ENCODE measurements around the gene CPNE5.

The CPNE5 gene

GRCh38 chr6:36818756-36819155 is 20.5 kb downstream of the CPNE5 start:
- Histone ChIP-seq H3K9me3 (replicated peaks; ENCODE audit: insufficient read depth, low read length) (no peaks in the 10 kb centered on the region), H3K4me2 (ENCODE audit: low read depth, low read length) (no peak overlapping the region), H3K27ac (ENCODE audit: low read length) (no peak overlapping the region), H3K79me2 (ENCODE audit: low read length) (no peaks in the 10 kb centered on the region), H2AFZ (ENCODE audit: low read length) (no peak overlapping the region), H4K20me1 (ENCODE audit: insufficient read depth, low read length) (no peaks in the 10 kb centered on the region), H3K9ac (ENCODE audit: low read length) (no peak overlapping the region), H3F3A (ENCODE audit: insufficient read depth, low read length) (no peaks in the 10 kb centered on the region), H3K9me2 (replicated peaks; ENCODE audit: insufficient read depth, low read length) (no peaks in the 10 kb centered on the region), H3K27me3 (replicated peaks; ENCODE audit: insufficient read depth, low read length) (no peaks in the 10 kb centered on the region), H3K4me1 (ENCODE audit: low read length) (no peaks in the 10 kb centered on the region), H3K4me3 (ENCODE audit: low read length) (no peak overlapping the region), H3K36me3 (replicated peaks; ENCODE audit: insufficient read depth, low read length) (no peaks in the 10 kb centered on the region)
- TF ChIP-seq EZH2 (optimal IDR thresholded peaks at IDR 0.05; ENCODE audit: low read depth, low read length), result no peak
- no peak for DNase-seq

DNA sequence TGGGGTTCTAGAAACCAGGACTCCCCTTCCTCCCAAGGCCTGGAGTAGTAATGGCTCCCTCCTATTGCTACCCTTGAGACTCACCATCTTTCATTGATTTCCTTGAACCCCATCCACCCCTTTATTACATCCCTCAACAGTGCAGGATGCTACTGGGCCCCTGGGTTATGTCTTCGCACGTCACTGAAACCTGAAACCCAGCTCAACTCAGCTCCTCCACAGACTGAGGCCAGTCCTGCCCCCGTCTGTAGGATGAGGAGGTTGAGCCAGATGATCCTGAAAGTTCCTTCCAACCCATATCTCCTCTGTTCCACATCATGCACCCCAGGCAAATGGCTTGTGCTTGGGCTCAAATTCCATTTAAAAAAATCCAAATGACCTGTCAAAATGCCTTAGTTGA is 21.4 kb downstream of the CPNE5 start:
- Histone ChIP-seq H3K27me3 (replicated peaks; ENCODE audit: insufficient read depth, low read length) (no peaks in the 10 kb centered on the region), H3K36me3 (replicated peaks; ENCODE audit: insufficient read depth, low read length) (no peaks in the 10 kb centered on the region), H4K20me1 (ENCODE audit: insufficient read depth, low read length) (no peaks in the 10 kb centered on the region), H3K9me3 (replicated peaks; ENCODE audit: insufficient read depth, low read length) (no peaks in the 10 kb centered on the region), H3F3A (ENCODE audit: insufficient read depth, low read length) (no peaks in the 10 kb centered on the region), H3K4me3 (ENCODE audit: low read length) (no peak overlapping the region), H3K79me2 (ENCODE audit: low read length) (no peaks in the 10 kb centered on the region), H2AFZ (ENCODE audit: low read length) (no peak overlapping the region), H3K9ac (ENCODE audit: low read length) (no peak overlapping the region), H3K9me2 (replicated peaks; ENCODE audit: insufficient read depth, low read length) (no peaks in the 10 kb centered on the region), H3K4me1 (ENCODE audit: low read length) (no peaks in the 10 kb centered on the region), H3K4me2 (ENCODE audit: low read depth, low read length) (no peak overlapping the region), H3K27ac (ENCODE audit: low read length) (no peak overlapping the region)
- DNase-seq, result no peak
- TF ChIP-seq EZH2 (optimal IDR thresholded peaks at IDR 0.05; ENCODE audit: low read depth, low read length) (no peak), EZH2phosphoT487 (IDR thresholded peaks at IDR 0.05; ENCODE audit: low read length) (no peak)
- TF ChIP-seq, protein P1, sequence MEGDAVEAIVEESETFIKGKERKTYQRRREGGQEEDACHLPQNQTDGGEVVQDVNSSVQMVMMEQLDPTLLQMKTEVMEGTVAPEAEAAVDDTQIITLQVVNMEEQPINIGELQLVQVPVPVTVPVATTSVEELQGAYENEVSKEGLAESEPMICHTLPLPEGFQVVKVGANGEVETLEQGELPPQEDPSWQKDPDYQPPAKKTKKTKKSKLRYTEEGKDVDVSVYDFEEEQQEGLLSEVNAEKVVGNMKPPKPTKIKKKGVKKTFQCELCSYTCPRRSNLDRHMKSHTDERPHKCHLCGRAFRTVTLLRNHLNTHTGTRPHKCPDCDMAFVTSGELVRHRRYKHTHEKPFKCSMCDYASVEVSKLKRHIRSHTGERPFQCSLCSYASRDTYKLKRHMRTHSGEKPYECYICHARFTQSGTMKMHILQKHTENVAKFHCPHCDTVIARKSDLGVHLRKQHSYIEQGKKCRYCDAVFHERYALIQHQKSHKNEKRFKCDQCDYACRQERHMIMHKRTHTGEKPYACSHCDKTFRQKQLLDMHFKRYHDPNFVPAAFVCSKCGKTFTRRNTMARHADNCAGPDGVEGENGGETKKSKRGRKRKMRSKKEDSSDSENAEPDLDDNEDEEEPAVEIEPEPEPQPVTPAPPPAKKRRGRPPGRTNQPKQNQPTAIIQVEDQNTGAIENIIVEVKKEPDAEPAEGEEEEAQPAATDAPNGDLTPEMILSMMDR (IDR thresholded peaks at IDR 0.05; ENCODE audit: low read length), result no peak

- Histone ChIP-seq H4K20me1 (ENCODE audit: insufficient read depth, low read length) (no peaks in the 10 kb centered on the region), H2AFZ (ENCODE audit: low read length) (no peak overlapping the region), H3K27me3 (replicated peaks; ENCODE audit: insufficient read depth, low read length) (no peaks in the 10 kb centered on the region), H3F3A (ENCODE audit: insufficient read depth, low read length) (no peaks in the 10 kb centered on the region), H3K4me1 (ENCODE audit: low read length) (no peaks in the 10 kb centered on the region), H3K4me3 (ENCODE audit: low read length) (no peak overlapping the region), H3K9me2 (replicated peaks; ENCODE audit: insufficient read depth, low read length) (no peaks in the 10 kb centered on the region), H3K9ac (ENCODE audit: low read length) (no peak overlapping the region), H3K27ac (ENCODE audit: low read length) (no peak overlapping the region), H3K36me3 (replicated peaks; ENCODE audit: insufficient read depth, low read length) (no peaks in the 10 kb centered on the region), H3K4me2 (ENCODE audit: low read depth, low read length) (no peak overlapping the region), H3K9me3 (replicated peaks; ENCODE audit: insufficient read depth, low read length) (no peaks in the 10 kb centered on the region), H3K79me2 (ENCODE audit: low read length) (no peaks in the 10 kb centered on the region)
- DNase-seq, result no peak
- no peak for TF ChIP-seq EZH2 (optimal IDR thresholded peaks at IDR 0.05; ENCODE audit: low read depth, low read length)
- TF ChIP-seq, protein P1 (IDR thresholded peaks at IDR 0.05; ENCODE audit: low read length), result no peak
- TF ChIP-seq EZH2phosphoT487 (IDR thresholded peaks at IDR 0.05; ENCODE audit: low read length), result no peak
These were observed 21.9 kb downstream of the CPNE5 start for GRCh38 chr6:36817176-36817817.

DNA sequence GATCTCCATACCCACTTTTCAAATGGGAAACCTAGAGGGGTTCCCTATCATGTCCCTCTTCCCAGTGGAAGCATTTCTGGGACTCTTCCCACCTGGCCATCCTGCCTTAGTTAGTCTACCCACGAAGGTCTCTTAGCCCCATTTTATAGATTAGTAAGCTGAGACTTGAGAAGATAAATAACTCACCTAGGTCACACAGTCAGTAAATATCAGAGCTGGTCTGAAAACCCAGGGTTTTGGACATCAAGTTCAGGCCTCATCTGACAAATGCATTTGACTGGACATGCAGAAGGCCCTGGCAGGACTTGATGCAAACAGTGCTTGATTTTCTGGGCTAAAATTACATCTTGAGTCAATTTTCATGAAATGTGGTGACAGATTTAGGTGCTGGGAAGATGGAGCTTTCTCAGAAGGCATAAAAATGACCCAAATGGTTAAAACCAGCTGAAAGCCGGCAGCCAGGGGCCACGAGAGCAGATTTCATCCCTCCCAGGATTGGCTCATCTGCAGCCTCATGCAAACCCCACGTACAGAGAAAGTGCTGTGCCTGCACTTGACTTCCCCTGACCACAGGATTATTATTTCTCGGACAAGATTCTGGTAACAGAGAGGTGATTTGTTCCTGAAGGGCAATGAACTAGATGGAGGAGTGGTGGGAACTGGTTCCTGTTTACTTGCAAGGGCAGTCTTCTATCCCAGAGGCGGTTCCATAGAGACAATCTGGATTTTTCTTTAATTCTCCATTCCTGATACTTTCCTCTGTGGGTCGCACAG is 23.1 kb downstream of the CPNE5 start:
- no peaks in the 10 kb centered on the region for H3K36me3 ChIP-seq (replicated peaks; ENCODE audit: insufficient read depth, low read length)
- no peak overlapping the region for H3K4me3 ChIP-seq (ENCODE audit: low read length)
- H3K27ac ChIP-seq (ENCODE audit: low read length), result no peak overlapping the region
- H3K27me3 ChIP-seq (replicated peaks; ENCODE audit: insufficient read depth, low read length), result no peaks in the 10 kb centered on the region
- TF ChIP-seq, protein P1 (IDR thresholded peaks at IDR 0.05; ENCODE audit: low read length), result no peak
- TF ChIP-seq EZH2 (optimal IDR thresholded peaks at IDR 0.05; ENCODE audit: low read depth, low read length) (no peak), EZH2phosphoT487 (IDR thresholded peaks at IDR 0.05; ENCODE audit: low read length) (no peak)
- no peaks in the 10 kb centered on the region for H4K20me1 ChIP-seq (ENCODE audit: insufficient read depth, low read length)
- no peaks in the 10 kb centered on the region for H3K9me2 ChIP-seq (replicated peaks; ENCODE audit: insufficient read depth, low read length)
- H3K79me2 ChIP-seq (ENCODE audit: low read length), result no peaks in the 10 kb centered on the region
- no peaks in the 10 kb centered on the region for H3F3A ChIP-seq (ENCODE audit: insufficient read depth, low read length)
- no peak overlapping the region for H2AFZ ChIP-seq (ENCODE audit: low read length)
- H3K4me1 ChIP-seq (ENCODE audit: low read length), result no peaks in the 10 kb centered on the region
- no peaks in the 10 kb centered on the region for H3K9me3 ChIP-seq (replicated peaks; ENCODE audit: insufficient read depth, low read length)
- no peak overlapping the region for H3K9ac ChIP-seq (ENCODE audit: low read length)
- no peak for DNase-seq
- no peak overlapping the region for H3K4me2 ChIP-seq (ENCODE audit: low read depth, low read length)

Measured in MM.1S (cell line).